GM12878 (cell line): Measurements from ENCODE around the gene OTOGL. TPM values are rescaled to one million over a fixed set of nuclear protein-coding genes. Genes with fewer than 3 reads are reported as not detected.

Experiments used
- ATAC-seq: fragments of 200-7000 bp; cut with Tn5 transposase; 3 replicates; pipeline ENCODE4 v1.9.1; 2020; ENCODE audit warnings: mild to moderate bottlenecking, moderate library complexity
- BruUV-seq: library from RNA; stranded (reverse); fragments of 400-500 nt; replicated peaks from 2 replicates; lab custom pipeline; 2021; lab: Mats Ljungman, UMichigan
- CTCF ChIA-PET: fragments of 300-600 bp; sonication (Branson Sonifier 250); formaldehyde crosslinking; extraction: SDS; loops from one replicate; lab custom pipeline; 2021; ENCODE audit warnings: inconsistent platforms; lab: Yijun Ruan, JAX
- POLR2A ChIA-PET: fragments of 350-600 bp; formaldehyde crosslinking; extraction: SDS; loops from one replicate; lab custom pipeline; 2021; ENCODE audit warnings: inconsistent platforms; lab: Charles Lee
- RAD21 ChIA-PET: fragments of 300-600 bp; sonication (Branson Sonifier 250); formaldehyde crosslinking; loops from one replicate; lab custom pipeline; 2023; ENCODE audit warnings: antibody characterized with exemption; ENCODE audit not compliant: unreplicated experiment; lab: Charles Lee
- SMC1A ChIA-PET: fragments of 300-600 bp; sonication (Branson Sonifier 250); formaldehyde crosslinking; loops from one replicate; lab custom pipeline; 2023; ENCODE audit not compliant: unreplicated experiment, uncharacterized antibody; lab: Charles Lee
- DNase-seq: peaks from one replicate; pipeline ENCODE4 v3.0.0-alpha.2; 2011; ENCODE audit warnings: low read depth, low spot score
- FAIRE-seq: peaks from 3 replicates; lab custom pipeline; 2011; peaks lifted over from hg19 to GRCh38; lab: Jason Lieb, UNC
- H2AFZ ChIP-seq: 2 replicates; pipeline ENCODE4 v1.6.0; 2011; ENCODE audit warnings: low read depth, low read length, control low read depth; ENCODE audit not compliant: control insufficient read depth
- H3K27ac ChIP-seq: 2 replicates; pipeline ENCODE4 v1.5.1; 2011; ENCODE audit warnings: control low read depth; ENCODE audit not compliant: control insufficient read depth, insufficient read depth
- H3K27me3 ChIP-seq, 2 experiments: replicated peaks in 1 of 2; 2 replicates each; pipeline versions ENCODE4 v1.6.0 to v1.6.1; 2011; ENCODE audit warnings: low read length in 1 of 2; ENCODE audit not compliant: control insufficient read depth in 2 of 2, insufficient read depth in 2 of 2
- H3K36me3 ChIP-seq, 2 experiments: 2 replicates each; pipeline ENCODE4 v1.5.1; 2011; ENCODE audit warnings: low read length in 1 of 2; ENCODE audit not compliant: control insufficient read depth in 2 of 2, insufficient read depth in 2 of 2
- H3K4me1 ChIP-seq: 2 replicates; pipeline ENCODE4 v1.6.1; 2011; ENCODE audit warnings: mild to moderate bottlenecking, low read length, moderate library complexity, mixed read lengths; ENCODE audit not compliant: control insufficient read depth, insufficient read depth
- H3K4me2 ChIP-seq: 2 replicates; pipeline ENCODE4 v1.6.0; 2011; ENCODE audit warnings: control low read depth; ENCODE audit not compliant: control insufficient read depth, insufficient read depth
- H3K4me3 ChIP-seq: fragments of 200-600 bp; sonication (generic); 2 replicates; pipeline ENCODE4 v1.5.1; 2016
- H3K79me2 ChIP-seq: 2 replicates; pipeline ENCODE4 v1.6.0; 2011; ENCODE audit warnings: low read length; ENCODE audit not compliant: control insufficient read depth, insufficient read depth
- H3K9ac ChIP-seq: 2 replicates; pipeline ENCODE4 v1.8.0; 2011; ENCODE audit warnings: low read length, control low read depth, mixed read lengths; ENCODE audit not compliant: control insufficient read depth, insufficient read depth
- H3K9me3 ChIP-seq: replicated peaks from 3 replicates; pipeline ENCODE4 v1.5.1; 2011; ENCODE audit warnings: mild to moderate bottlenecking, low read length; ENCODE audit not compliant: control insufficient read depth, insufficient read depth
- H4K20me1 ChIP-seq: 2 replicates; pipeline ENCODE4 v1.6.0; 2011; ENCODE audit not compliant: control insufficient read depth, insufficient read depth
- DPF2 ChIP-seq: fragments of 450-650 bp; IDR thresholded peaks from 2 replicates; pipeline ENCODE4 v1.6.1; 2017; ENCODE audit warnings: mild to moderate bottlenecking
- MEF2A ChIP-seq: IDR thresholded peaks from 2 replicates; pipeline ENCODE4 v1.6.1; 2011; ENCODE audit warnings: low read depth, mild to moderate bottlenecking, low read length, moderate library complexity; ENCODE audit not compliant: insufficient read depth
- NBN ChIP-seq: fragments of 450-650 bp; IDR thresholded peaks from 2 replicates; pipeline ENCODE4 v1.6.1; 2016
- NR2C2 ChIP-seq: IDR thresholded peaks from 2 replicates; pipeline ENCODE4 v1.6.1; 2011; ENCODE audit warnings: borderline replicate concordance, low read depth; ENCODE audit not compliant: control insufficient read depth, insufficient read length
- RAD21 ChIP-seq: IDR thresholded peaks from 2 replicates; pipeline ENCODE4 v1.6.1; 2011; ENCODE audit warnings: mild to moderate bottlenecking, low read depth, low read length, moderate library complexity; ENCODE audit not compliant: insufficient read depth
- RBBP5 ChIP-seq: fragments of 200-600 bp; sonication (generic); conservative IDR thresholded peaks from 2 replicates; pipeline ENCODE4 v1.6.1; 2016
- SMC3 ChIP-seq: IDR thresholded peaks from 2 replicates; pipeline ENCODE4 v1.6.1; 2011; ENCODE audit warnings: low read length, improper control_type of control experiment, borderline replicate concordance
- WGBS: methylation state at CpG from one replicate; pipeline ENCODE4 v1.1.6; 2016; ENCODE audit warnings: low lambda C conversion rate; ENCODE audit not compliant: insufficient replicate concordance, insufficient coverage; ENCODE audit errors: missing lambda C conversion rate; 5-methylcytosine and 5-hydroxymethylcytosine counted together
- in situ Hi-C: fragments of 300-500 bp; cut with MboI; formaldehyde crosslinking; loops from 9 replicates; pipeline ENCODE4 v1.14.3; 2018; ENCODE audit warnings: mixed read lengths
- intact Hi-C: fragments of 100-400 bp; cut with micrococcal nuclease; formaldehyde crosslinking; loops from one replicate; pipeline ENCODE4 v1.14.2; 2022; ENCODE audit not compliant: unreplicated experiment
- polyA plus RNA-seq, 11 experiments: library from polyadenylated mRNA; depleted of rRNA in 4 of 11; unstranded in 6 of 11; stranded (reverse) in 5 of 11; fragments of >200 nt; fragmentation: Nextera tagmentation in 4 of 11; fragmentation: Illumina TruSeq in 1 of 11; extraction: Ambion mirVana in 4 of 11; extraction: Trizol in 1 of 11; gene quantifications; 1 replicate in 1 of 11; 2 replicates in 10 of 11; pipeline versions ENCODE4 v1.2.1 to v1.2.3, GENCODE V29; 2011 to 2016; ENCODE audit warnings: inconsistent platforms in 2 of 11, missing spikeins in 2 of 11, low read depth in 1 of 11
- total RNA-seq, 4 experiments: library from RNA; depleted of rRNA in 3 of 4; stranded (reverse); fragments of >200 nt in 3 of 4; fragmentation: Illumina TruSeq in 1 of 4; extraction: Trizol in 1 of 4; gene quantifications; 2 replicates each; pipeline versions ENCODE4 v1.2.1 to v1.2.3, GENCODE V29; 2013 to 2021
- TF ChIP-seq, protein P1 (sequence below): fragments of 450-650 bp; IDR thresholded peaks from 2 replicates; pipeline ENCODE4 v1.6.1; 2016; ENCODE audit warnings: mild to moderate bottlenecking
- TF ChIP-seq, protein P2 (sequence below): IDR thresholded peaks from 2 replicates; pipeline ENCODE4 v1.6.1; 2011; ENCODE audit warnings: borderline replicate concordance, low read depth, mild to moderate bottlenecking, moderate library complexity, mixed read lengths, low read length; ENCODE audit not compliant: insufficient read depth; ENCODE audit errors: extremely low read length
- TF ChIP-seq, protein P3 (sequence below), 3 experiments: IDR thresholded peaks in 2 of 3; conservative IDR thresholded peaks in 1 of 3; 2 replicates each; pipeline ENCODE4 v1.5.1; 2011; ENCODE audit warnings: low read depth in 3 of 3, low read length in 3 of 3, mild to moderate bottlenecking in 3 of 3, control low read depth in 2 of 3, moderate library complexity in 2 of 3, inconsistent platforms in 1 of 3, mixed read lengths in 1 of 3; ENCODE audit not compliant: control insufficient read depth in 2 of 3, insufficient read depth in 1 of 3; ENCODE audit errors: extremely low read depth in 1 of 3

OTOGL gene
- total and polyA plus RNA-seq, 10 of the 15 experiments (the other 5 are each of a cell fraction or from before 2014, with no cell fraction given) = 0.04 to 3.7 (median 0.27) TPM

DNA sequence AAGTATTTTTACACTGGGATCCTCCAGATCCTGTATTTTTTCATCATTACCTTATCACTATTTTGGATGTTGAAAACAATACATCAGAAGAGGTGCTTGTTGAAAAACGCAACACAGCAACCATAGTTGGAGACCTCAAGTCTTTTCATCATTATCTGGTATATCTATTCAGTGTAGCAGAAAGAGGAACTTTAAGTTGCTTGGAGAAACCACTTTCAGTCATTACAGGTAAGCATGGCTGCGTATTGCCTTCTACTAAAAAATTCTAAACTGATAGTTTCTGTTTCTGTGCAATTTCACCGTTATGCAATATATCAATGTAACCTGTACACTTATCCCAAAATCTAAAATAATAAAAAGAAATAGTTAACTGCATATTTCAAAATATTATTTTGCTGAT, 312.4 kb downstream of the OTOGL start (continued):
- TF ChIP-seq NR2C2 = no peak
- TF ChIP-seq RBBP5 = no peak
- no peak for TF ChIP-seq NBN
- TF ChIP-seq, protein P1, sequence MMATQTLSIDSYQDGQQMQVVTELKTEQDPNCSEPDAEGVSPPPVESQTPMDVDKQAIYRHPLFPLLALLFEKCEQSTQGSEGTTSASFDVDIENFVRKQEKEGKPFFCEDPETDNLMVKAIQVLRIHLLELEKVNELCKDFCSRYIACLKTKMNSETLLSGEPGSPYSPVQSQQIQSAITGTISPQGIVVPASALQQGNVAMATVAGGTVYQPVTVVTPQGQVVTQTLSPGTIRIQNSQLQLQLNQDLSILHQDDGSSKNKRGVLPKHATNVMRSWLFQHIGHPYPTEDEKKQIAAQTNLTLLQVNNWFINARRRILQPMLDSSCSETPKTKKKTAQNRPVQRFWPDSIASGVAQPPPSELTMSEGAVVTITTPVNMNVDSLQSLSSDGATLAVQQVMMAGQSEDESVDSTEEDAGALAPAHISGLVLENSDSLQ = no peak
- no peak for TF ChIP-seq DPF2

DNA sequence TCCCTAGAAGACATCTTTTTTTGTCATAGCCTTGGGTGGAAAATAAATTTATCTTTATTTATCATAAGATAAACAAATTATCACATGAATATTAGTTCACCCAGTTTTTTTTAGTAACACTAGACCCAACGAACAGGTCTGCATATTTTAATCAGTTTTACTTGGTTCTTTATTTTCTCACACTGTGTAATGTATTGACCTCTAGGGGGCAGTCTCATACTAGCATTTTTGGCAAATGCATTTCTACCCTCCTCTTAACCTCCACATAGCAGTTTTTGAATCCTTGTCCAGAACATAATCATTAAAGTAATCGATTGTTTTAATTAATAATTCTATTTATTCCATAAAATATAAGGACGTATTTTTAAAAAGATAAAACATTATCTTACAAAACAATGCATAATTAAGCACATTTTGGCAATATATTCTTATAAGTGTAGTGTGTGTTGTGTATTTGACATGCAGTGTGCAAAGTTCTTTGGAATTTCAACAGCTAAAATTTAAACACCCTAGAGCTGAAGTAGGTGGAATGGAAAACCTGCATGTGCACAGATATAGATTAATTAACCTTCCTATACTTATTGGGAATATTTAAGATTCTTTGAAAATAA, 313.1 kb downstream of the OTOGL start:
- Histone ChIP-seq H3K27me3 (no peaks in the 10 kb centered on the region), H3K9ac (no peak overlapping the region), H4K20me1 (no peaks in the 10 kb centered on the region), H3K4me2 (no peak overlapping the region), H3K79me2 (no peaks in the 10 kb centered on the region), H3K36me3 (no peaks in the 10 kb centered on the region), H3K9me3 (no peaks in the 10 kb centered on the region), H3K27ac (no peak overlapping the region), H2AFZ (no peak overlapping the region), H3K4me3 (no peak overlapping the region), H3K4me1 (peaks cover 6% of the 10 kb centered on the region; the same call in 1 of the 2 replicates)
- FAIRE-seq (peak; percentile 78), DNase-seq (no peak), ATAC-seq (peak; percentile 90)
- TF ChIP-seq, protein P2, sequence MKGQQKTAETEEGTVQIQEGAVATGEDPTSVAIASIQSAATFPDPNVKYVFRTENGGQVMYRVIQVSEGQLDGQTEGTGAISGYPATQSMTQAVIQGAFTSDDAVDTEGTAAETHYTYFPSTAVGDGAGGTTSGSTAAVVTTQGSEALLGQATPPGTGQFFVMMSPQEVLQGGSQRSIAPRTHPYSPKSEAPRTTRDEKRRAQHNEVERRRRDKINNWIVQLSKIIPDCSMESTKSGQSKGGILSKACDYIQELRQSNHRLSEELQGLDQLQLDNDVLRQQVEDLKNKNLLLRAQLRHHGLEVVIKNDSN = no peak
- TF ChIP-seq MEF2A (no peak), SMC3 (peak; percentile 57; the same call in 1 of the 2 replicates), RAD21 (peak; percentile 78)
- TF ChIP-seq, protein P3, sequence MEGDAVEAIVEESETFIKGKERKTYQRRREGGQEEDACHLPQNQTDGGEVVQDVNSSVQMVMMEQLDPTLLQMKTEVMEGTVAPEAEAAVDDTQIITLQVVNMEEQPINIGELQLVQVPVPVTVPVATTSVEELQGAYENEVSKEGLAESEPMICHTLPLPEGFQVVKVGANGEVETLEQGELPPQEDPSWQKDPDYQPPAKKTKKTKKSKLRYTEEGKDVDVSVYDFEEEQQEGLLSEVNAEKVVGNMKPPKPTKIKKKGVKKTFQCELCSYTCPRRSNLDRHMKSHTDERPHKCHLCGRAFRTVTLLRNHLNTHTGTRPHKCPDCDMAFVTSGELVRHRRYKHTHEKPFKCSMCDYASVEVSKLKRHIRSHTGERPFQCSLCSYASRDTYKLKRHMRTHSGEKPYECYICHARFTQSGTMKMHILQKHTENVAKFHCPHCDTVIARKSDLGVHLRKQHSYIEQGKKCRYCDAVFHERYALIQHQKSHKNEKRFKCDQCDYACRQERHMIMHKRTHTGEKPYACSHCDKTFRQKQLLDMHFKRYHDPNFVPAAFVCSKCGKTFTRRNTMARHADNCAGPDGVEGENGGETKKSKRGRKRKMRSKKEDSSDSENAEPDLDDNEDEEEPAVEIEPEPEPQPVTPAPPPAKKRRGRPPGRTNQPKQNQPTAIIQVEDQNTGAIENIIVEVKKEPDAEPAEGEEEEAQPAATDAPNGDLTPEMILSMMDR (IDR thresholded peaks at IDR 0.05 in 2 of 3, conservative IDR thresholded peaks at IDR 0.05 in 1 of 3; ENCODE audit: control insufficient read depth in 2 of 3, extremely low read depth in 1 of 3, insufficient read depth in 1 of 3, low read depth in 3 of 3, low read length in 3 of 3) = peak; percentile 63 to 72 (median 64)
- in situ Hi-C loops = no loop called here
- RAD21 ChIA-PET = no interaction called here
- CTCF ChIA-PET = interaction anchor here (0.6 to 1.9 kb wide), 8 partner anchors 10 to 846 kb away, joined by 3 to 5 read pairs (median 3); no protein-coding TSS in a partner anchor
- WGBS = 1% methylated on average over 3 of the region's 3 CpGs
- SMC1A ChIA-PET = interaction anchor here (1.1 kb wide), 1 partner anchor 221 kb away, joined by 3 read pairs; no protein-coding TSS in a partner anchor
- POLR2A ChIA-PET = no interaction called here
- intact Hi-C loops = loop anchor here (1.0 to 10.0 kb wide), 6 partner anchors 215 to 1212 kb away; no protein-coding TSS in a partner anchor
- BruUV-seq = no TSS peak
